ENCODE data around the gene NTSR1.

The NTSR1 gene

DNA sequence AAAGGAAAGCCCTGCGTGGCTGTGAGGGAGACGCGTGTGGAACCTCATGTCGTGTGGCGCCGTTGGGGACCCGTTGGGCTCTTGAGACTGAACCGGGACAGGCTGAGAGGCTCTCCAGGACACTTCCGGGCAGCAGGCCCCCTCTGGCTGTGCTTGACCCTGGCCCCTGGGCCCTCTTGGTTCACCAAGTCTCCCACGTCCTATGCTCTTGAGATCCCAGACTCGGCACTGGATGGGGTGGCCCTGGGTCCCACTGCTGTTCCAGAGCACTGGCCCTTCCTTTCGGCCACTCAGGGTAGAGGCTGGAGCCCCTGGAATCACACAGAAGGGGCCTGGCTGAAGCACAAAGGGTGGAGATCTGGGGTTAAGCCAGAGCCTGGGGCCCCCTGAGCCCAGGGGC is 30.4 kb downstream of the NTSR1 start:
- Histone ChIP-seq H3K27me3 (ENCODE audit: insufficient read depth, poor library complexity, severe bottlenecking) (no peaks in the 10 kb centered on the region), H3K4me3 (replicated peaks; ENCODE audit: insufficient read depth, low read length) (no peak overlapping the region), H3K27ac (replicated peaks) (peak overlapping the region; percentile 86)
- no peak for DNase-seq (ENCODE audit: low read depth in 1 of 2, low spot score in 1 of 2)
- TF ChIP-seq SPI1 (IDR thresholded peaks at IDR 0.05; ENCODE audit: borderline replicate concordance, low read depth) (no peak), POLR2AphosphoS5 (IDR thresholded peaks at IDR 0.05; ENCODE audit: low read depth) (no peak), GABPA (IDR thresholded peaks at IDR 0.05; ENCODE audit: low read depth) (no peak)
- TF ChIP-seq, protein P1, sequence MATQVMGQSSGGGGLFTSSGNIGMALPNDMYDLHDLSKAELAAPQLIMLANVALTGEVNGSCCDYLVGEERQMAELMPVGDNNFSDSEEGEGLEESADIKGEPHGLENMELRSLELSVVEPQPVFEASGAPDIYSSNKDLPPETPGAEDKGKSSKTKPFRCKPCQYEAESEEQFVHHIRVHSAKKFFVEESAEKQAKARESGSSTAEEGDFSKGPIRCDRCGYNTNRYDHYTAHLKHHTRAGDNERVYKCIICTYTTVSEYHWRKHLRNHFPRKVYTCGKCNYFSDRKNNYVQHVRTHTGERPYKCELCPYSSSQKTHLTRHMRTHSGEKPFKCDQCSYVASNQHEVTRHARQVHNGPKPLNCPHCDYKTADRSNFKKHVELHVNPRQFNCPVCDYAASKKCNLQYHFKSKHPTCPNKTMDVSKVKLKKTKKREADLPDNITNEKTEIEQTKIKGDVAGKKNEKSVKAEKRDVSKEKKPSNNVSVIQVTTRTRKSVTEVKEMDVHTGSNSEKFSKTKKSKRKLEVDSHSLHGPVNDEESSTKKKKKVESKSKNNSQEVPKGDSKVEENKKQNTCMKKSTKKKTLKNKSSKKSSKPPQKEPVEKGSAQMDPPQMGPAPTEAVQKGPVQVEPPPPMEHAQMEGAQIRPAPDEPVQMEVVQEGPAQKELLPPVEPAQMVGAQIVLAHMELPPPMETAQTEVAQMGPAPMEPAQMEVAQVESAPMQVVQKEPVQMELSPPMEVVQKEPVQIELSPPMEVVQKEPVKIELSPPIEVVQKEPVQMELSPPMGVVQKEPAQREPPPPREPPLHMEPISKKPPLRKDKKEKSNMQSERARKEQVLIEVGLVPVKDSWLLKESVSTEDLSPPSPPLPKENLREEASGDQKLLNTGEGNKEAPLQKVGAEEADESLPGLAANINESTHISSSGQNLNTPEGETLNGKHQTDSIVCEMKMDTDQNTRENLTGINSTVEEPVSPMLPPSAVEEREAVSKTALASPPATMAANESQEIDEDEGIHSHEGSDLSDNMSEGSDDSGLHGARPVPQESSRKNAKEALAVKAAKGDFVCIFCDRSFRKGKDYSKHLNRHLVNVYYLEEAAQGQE (IDR thresholded peaks at IDR 0.05; ENCODE audit: insufficient replicate concordance, low read depth): no peak
- TF ChIP-seq, protein P2, sequence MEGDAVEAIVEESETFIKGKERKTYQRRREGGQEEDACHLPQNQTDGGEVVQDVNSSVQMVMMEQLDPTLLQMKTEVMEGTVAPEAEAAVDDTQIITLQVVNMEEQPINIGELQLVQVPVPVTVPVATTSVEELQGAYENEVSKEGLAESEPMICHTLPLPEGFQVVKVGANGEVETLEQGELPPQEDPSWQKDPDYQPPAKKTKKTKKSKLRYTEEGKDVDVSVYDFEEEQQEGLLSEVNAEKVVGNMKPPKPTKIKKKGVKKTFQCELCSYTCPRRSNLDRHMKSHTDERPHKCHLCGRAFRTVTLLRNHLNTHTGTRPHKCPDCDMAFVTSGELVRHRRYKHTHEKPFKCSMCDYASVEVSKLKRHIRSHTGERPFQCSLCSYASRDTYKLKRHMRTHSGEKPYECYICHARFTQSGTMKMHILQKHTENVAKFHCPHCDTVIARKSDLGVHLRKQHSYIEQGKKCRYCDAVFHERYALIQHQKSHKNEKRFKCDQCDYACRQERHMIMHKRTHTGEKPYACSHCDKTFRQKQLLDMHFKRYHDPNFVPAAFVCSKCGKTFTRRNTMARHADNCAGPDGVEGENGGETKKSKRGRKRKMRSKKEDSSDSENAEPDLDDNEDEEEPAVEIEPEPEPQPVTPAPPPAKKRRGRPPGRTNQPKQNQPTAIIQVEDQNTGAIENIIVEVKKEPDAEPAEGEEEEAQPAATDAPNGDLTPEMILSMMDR (IDR thresholded peaks at IDR 0.05; ENCODE audit: insufficient read depth, low read length): no peak

DNA sequence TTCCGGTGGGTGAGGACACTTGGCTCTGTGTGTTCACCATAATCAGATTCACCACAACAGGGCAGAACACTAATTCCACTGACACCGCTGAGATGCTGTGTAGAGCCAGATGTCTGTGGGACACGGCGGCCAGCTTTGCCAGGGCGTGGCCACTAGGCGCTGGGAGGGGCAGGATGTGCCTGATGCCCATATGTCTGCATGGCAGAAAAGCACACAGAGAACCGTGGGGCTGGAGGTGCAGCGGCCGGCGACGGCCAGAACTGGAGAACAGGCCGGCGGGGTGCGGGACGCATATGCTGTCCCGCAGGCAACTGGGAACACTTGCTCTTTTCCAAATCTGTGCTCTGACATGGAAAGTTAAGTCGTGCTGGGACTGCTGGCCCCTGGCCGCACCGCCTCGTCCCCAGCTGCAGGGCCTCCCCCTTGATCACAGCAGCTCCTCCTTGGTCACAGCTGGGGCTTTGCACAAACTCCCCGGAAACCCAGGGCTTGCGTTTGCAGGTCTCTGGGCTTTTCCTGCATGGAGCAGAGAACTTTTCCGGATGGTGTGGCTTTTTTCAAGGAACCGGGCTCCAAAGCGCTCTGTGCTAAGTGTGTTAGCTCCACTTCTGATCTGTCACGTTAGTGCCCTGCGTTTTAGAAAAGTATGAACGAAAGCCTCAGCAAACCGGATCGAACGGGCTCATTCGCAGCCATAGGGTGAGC is 31.1 kb downstream of the NTSR1 start:
- TF ChIP-seq, protein P1 (IDR thresholded peaks at IDR 0.05; ENCODE audit: insufficient replicate concordance, low read depth): peak; percentile 35
- TF ChIP-seq POLR2AphosphoS5 (IDR thresholded peaks at IDR 0.05; ENCODE audit: low read depth): no peak
- Histone ChIP-seq H3K27me3 (ENCODE audit: insufficient read depth, poor library complexity, severe bottlenecking) (no peaks in the 10 kb centered on the region), H3K27ac (replicated peaks) (peak overlapping the region; percentile 86), H3K4me3 (replicated peaks; ENCODE audit: insufficient read depth, low read length) (peak overlapping the region; percentile 9)
- DNase-seq (ENCODE audit: low read depth in 1 of 2, low spot score in 1 of 2): peak in 1 of 2 experiments; percentile 42

DNA sequence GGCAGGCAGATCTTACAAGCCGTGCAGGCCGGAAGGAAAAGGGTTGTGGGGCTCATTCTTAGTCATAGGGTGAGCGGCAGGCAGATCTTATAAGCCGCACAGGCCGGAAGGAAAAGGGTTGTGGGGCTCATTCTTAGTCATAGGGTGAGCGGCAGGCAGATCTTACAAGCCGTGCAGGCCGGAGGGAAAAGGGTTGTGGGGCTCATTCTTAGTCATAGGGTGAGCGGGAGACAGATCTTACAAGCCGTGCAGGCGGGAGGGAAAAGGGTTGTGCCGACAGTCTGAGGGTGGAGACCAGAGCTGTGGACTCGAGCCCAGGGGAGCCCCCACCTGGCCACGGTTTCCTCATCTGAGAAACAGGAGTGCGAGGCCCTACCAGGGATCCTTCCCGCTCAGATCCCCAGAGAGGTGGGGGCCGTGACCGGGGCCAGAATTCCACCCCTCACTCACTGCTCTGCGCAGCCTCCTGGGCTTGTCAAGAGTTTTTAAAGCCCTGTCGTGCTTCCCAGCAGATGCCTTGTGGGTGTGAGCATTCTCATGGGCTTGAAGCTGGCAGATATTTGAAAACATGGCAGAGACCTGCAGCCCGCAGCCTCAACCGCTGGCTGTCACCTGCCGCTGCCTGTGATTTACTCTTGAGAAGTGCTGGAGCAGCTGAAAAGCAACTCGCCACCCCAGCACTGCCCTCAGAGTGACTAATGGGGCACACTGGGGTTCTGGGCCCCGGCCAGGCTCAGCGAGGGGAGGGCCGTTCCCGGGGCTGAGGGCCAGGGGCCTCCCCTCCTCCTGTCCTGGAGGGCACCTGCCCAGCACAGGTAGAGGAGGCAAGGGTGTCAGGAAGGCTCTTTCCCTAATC is 31.9 kb downstream of the NTSR1 start:
- DNase-seq (ENCODE audit: low read depth in 1 of 2, low spot score in 1 of 2): peak; percentile 91 to 93
- Histone ChIP-seq H3K4me3 (replicated peaks; ENCODE audit: insufficient read depth, low read length) (no peak overlapping the region), H3K27ac (replicated peaks) (peak overlapping the region; percentile 86), H3K27me3 (ENCODE audit: insufficient read depth, poor library complexity, severe bottlenecking) (no peaks in the 10 kb centered on the region)
- TF ChIP-seq, protein P2 (IDR thresholded peaks at IDR 0.05; ENCODE audit: insufficient read depth, low read length): no peak
- TF ChIP-seq, protein P1 (IDR thresholded peaks at IDR 0.05; ENCODE audit: insufficient replicate concordance, low read depth): peak; percentile 6
- TF ChIP-seq POLR2AphosphoS5 (IDR thresholded peaks at IDR 0.05; ENCODE audit: low read depth): peak; percentile 65
- TF ChIP-seq GABPA (IDR thresholded peaks at IDR 0.05; ENCODE audit: low read depth): peak; percentile 70
- TF ChIP-seq SPI1 (IDR thresholded peaks at IDR 0.05; ENCODE audit: borderline replicate concordance, low read depth): no peak
